Esophagus muscularis mucosa (tissue), 4 donors: ENCODE results near the gene PLEKHM2. TPM values are rescaled to one million over a fixed set of nuclear protein-coding genes. Genes with fewer than 3 reads are reported as not detected.

Experiments
- DNase-seq: peaks from one replicate; pipeline ENCODE4 v3.0.0-alpha.2; 2017; ENCODE audit errors: extremely low spot score
- H3K27ac ChIP-seq, 4 donors: fragments of 200-600 bp; sonication (generic); replicated peaks in 1 of 4; 1 replicate in 3 of 4; 2 replicates in 1 of 4; pipeline ENCODE4 v1.5.1; 2016 to 2019; ENCODE audit warnings: mild to moderate bottlenecking in 1 of 4
- H3K27me3 ChIP-seq, 4 donors: fragments of 200-600 bp; sonication (generic); one replicate each; pipeline versions ENCODE4 v1.5.1 to v1.6.0; 2016 to 2019
- H3K36me3 ChIP-seq, 4 donors: fragments of 200-600 bp; sonication (generic); one replicate each; pipeline ENCODE4 v1.5.1; 2016 to 2019
- H3K4me1 ChIP-seq, 4 donors: fragments of 200-600 bp; sonication (generic); one replicate each; pipeline ENCODE4 v1.5.1; 2016 to 2019
- H3K4me3 ChIP-seq, 4 donors: fragments of 200-600 bp; sonication (generic); 1 replicate in 2 of 4; 2 replicates in 2 of 4; pipeline ENCODE4 v1.5.1; 2016 to 2019; ENCODE audit warnings: mild to moderate bottlenecking in 4 of 4, moderate library complexity in 1 of 4
- H3K9me3 ChIP-seq, 4 donors: fragments of 200-600 bp; sonication (generic); 1 replicate in 3 of 4; 2 replicates in 1 of 4; pipeline ENCODE4 v1.5.1; 2016 to 2019
- CTCF ChIP-seq, 3 experiments: fragments of 200-600 bp in 2 of 3; fragments of 450-650 bp in 1 of 3; sonication (generic) in 2 of 3; IDR thresholded peaks; one replicate each; pipeline ENCODE4 v1.5.1; 2017 to 2019; ENCODE audit warnings: antibody characterized with exemption in 3 of 3, mild to moderate bottlenecking in 2 of 3, moderate library complexity in 1 of 3
- EP300 ChIP-seq: sonication (generic); formaldehyde crosslinking; IDR thresholded peaks from one replicate; pipeline ENCODE4 v1.6.1; 2017; ENCODE audit warnings: antibody characterized with exemption
- POLR2A ChIP-seq: fragments of 450-650 bp; IDR thresholded peaks from one replicate; pipeline ENCODE4 v1.6.1; 2017; ENCODE audit warnings: antibody characterized with exemption, moderate library complexity, mild to moderate bottlenecking, low read depth
- POLR2AphosphoS5 ChIP-seq, 2 donors: sonication (generic); formaldehyde crosslinking; IDR thresholded peaks; one replicate each; pipeline ENCODE4 v1.6.1; 2017; ENCODE audit warnings: antibody characterized with exemption in 2 of 2
- WGBS: methylation state at CpG from one replicate; pipeline ENCODE4 v1.1.5; 2018; 5-methylcytosine and 5-hydroxymethylcytosine counted together
- intact Hi-C: fragments of 100-400 bp; cut with DNase I; formaldehyde crosslinking; loops from one replicate; pipeline ENCODE4 v1.15.1; 2023
- total RNA-seq, 4 donors: library from RNA; depleted of rRNA; stranded (reverse); fragments of >200 nt; gene quantifications; one replicate each; pipeline versions ENCODE4 v1.1.0 to v1.2.1, GENCODE V29; 2016

Gene PLEKHM2
- total RNA-seq, 4 donors from 2014 or later, result 44.4 to 68.2 (median 55.2) TPM

- Histone ChIP-seq H3K36me3 (peaks cover 0 to 4% (median 0%) of the 10 kb centered on the region in 4 donors), H3K9me3 (no peaks in the 10 kb centered on the region), H3K27ac (no peak within 1 kb of the TSS), H3K4me3 (no peak within 1 kb of the TSS), H3K4me1 (peaks cover 4 to 13% (median 9%) of the 10 kb centered on the region in 4 donors), H3K27me3 (no peaks in the 10 kb centered on the region)
- 43% methylated on average over 14 of the region's 14 CpGs for WGBS
- TF ChIP-seq EP300 (no peak), POLR2A (no peak), CTCF (IDR thresholded peaks at IDR 0.05) (no peak), POLR2AphosphoS5 (IDR thresholded peaks at IDR 0.05) (no peak)
- intact Hi-C loops, result loop anchor here (5.0 kb wide), 1 partner anchor 140 kb away; no protein-coding TSS in a partner anchor
- no peak for DNase-seq
These were observed 58.2 kb downstream of the PLEKHM2 start, which contains the start of gene TMEM82 for GRCh38 chr1:15742339-15742801. Gene TMEM82 (plus strand): TSS chr1:15742499. CDS start chr1:15742560, 61 bp downstream.

- no peak overlapping the region for H3K27ac ChIP-seq
- no peak overlapping the region for H3K4me3 ChIP-seq
- H3K27me3 ChIP-seq, result no peaks in the 10 kb centered on the region
- no peak for TF ChIP-seq POLR2AphosphoS5 (IDR thresholded peaks at IDR 0.05)
- no peak for TF ChIP-seq CTCF (IDR thresholded peaks at IDR 0.05)
- TF ChIP-seq POLR2A, result no peak
- TF ChIP-seq EP300, result no peak
- DNase-seq, result no peak
- peaks cover 0 to 7% (median 5%) of the 10 kb centered on the region in 4 donors for H3K4me1 ChIP-seq
- peaks cover 0 to 4% (median 0%) of the 10 kb centered on the region in 4 donors for H3K36me3 ChIP-seq
- intact Hi-C loops, result loop anchor here (5.0 kb wide), 1 partner anchor 142 kb away; no protein-coding TSS in a partner anchor
- WGBS, result 90% methylated on average over 8 of the region's 30 CpGs
- no peaks in the 10 kb centered on the region for H3K9me3 ChIP-seq
These were observed 60.1 kb downstream of the PLEKHM2 start for GRCh38 chr1:15744122-15744679.

DNA sequence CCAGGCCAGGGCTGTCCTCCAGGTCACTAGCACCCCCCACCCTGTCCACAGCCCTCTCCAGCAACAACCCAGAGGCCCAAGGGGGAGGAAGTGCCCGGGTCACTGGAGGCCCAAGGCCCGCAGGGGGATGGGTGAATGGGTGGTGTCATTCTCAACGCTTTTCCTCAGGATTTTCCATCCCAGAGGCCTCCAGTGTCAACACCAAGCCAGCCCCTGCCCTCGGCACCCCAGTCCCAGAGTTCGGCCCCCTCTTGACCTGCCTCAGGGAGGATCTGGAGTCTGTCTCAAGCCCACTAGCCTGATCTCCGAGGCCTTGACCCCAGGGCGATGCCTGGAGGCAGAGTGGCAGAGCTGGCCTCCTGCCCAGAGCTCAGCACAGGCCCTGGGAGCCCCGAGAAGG, 63.3 kb downstream of the PLEKHM2 start:
- H3K36me3 ChIP-seq, result no peaks in the 10 kb centered on the region
- no peak for TF ChIP-seq CTCF (IDR thresholded peaks at IDR 0.05)
- no peak for TF ChIP-seq EP300
- no peak for TF ChIP-seq POLR2AphosphoS5 (IDR thresholded peaks at IDR 0.05)
- no peak for TF ChIP-seq POLR2A
- peaks cover 0 to 8% (median 1%) of the 10 kb centered on the region in 4 donors for H3K4me1 ChIP-seq
- H3K27me3 ChIP-seq, result no peaks in the 10 kb centered on the region
- intact Hi-C loops, result no loop called here
- H3K4me3 ChIP-seq, result no peak overlapping the region
- H3K9me3 ChIP-seq, result no peaks in the 10 kb centered on the region
- H3K27ac ChIP-seq, result no peak overlapping the region
- no peak for DNase-seq
- 86% methylated on average over 2 of the region's 8 CpGs for WGBS

DNA sequence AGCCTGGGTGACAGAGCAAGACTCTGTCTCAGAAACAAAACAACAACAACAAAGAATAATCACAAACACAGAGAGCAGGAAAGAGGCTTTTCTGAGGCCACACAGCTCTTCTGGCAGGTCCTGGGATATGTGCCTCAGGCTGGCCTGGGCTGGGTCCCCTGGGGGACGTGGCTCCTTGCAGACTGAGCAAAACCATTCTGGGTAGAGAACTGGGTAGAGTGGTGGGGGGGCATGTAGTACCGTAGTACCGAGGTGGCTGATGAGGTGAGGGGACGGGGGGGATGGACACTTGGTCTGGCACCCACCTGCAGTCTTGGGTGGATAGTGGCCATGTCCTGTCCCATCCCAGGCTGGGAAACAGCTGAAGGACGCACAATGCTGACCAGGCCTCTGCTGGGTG, 64.1 kb downstream of the PLEKHM2 start:
- WGBS, result 87% methylated on average over 4 of the region's 5 CpGs
- H3K9me3 ChIP-seq, result no peaks in the 10 kb centered on the region
- no peaks in the 10 kb centered on the region for H3K27me3 ChIP-seq
- no peak overlapping the region for H3K4me3 ChIP-seq
- intact Hi-C loops, result no loop called here
- peaks cover 0 to 8% (median 1%) of the 10 kb centered on the region in 4 donors for H3K4me1 ChIP-seq
- no peak overlapping the region for H3K27ac ChIP-seq
- no peak for TF ChIP-seq POLR2A
- no peak for DNase-seq
- no peaks in the 10 kb centered on the region for H3K36me3 ChIP-seq

DNA sequence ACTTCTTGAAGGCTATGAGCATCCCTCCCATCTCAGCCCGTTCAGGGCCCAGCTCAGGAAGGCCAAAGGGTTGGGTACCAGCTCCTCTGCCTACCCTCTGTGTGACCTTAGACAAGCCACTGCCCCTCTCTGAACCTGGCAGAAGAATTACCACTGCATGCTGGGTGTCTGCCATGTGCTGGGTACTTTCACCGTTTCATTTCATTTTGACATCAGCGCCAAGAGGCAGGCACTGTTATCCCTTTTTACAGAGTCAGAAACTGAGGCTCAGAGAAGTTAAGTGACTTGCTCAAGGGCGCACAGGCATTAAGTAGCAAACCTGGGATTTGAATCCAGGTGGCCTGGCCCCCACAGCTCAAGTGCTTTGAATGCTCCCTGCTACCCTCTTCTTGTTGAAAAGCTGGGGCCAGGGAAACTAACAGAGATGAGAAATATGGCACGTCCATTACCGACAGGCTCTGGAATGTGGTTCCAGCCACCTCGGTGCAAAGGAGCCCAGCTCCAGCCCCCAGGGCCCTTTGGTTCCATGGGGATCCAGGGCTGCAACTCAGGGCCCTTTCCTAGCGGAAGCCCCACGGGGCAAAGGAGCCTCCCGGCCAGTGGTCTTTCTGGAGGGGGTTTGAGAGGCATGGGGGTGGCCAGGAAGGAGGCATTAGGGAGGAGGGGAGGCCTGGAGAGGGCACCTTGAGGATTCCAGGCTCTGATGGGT, 64.7 kb downstream of the PLEKHM2 start:
- no peak for DNase-seq
- H3K27ac ChIP-seq, result no peak overlapping the region
- WGBS, result 88% methylated on average over 10 of the region's 10 CpGs
- no peaks in the 10 kb centered on the region for H3K36me3 ChIP-seq
- intact Hi-C loops, result no loop called here
- H3K4me1 ChIP-seq, result peaks cover 0 to 8% (median 1%) of the 10 kb centered on the region in 4 donors
- no peaks in the 10 kb centered on the region for H3K27me3 ChIP-seq
- H3K4me3 ChIP-seq, result no peak overlapping the region
- no peaks in the 10 kb centered on the region for H3K9me3 ChIP-seq
- TF ChIP-seq POLR2AphosphoS5 (IDR thresholded peaks at IDR 0.05) (no peak), EP300 (no peak), CTCF (IDR thresholded peaks at IDR 0.05) (no peak), POLR2A (no peak)
